ENCODE data around the gene ARGLU1. TPM values are rescaled to one million over a fixed set of nuclear protein-coding genes. Genes with fewer than 3 reads are reported as not detected.

ARGLU1 gene
- total RNA-seq, 2 experiments from 2014 or later, result 171 to 173 TPM

- H3K4me1 Mint-ChIP-seq, result peaks cover 12% of the 10 kb centered on the region
- ATAC-seq (ENCODE audit: low read depth), result no peak
- H3K27ac Mint-ChIP-seq, result no peak overlapping the region
- peak overlapping the region; percentile 37 for H3K4me3 Mint-ChIP-seq
- POLR2A ChIA-PET, result no interaction called here
- no peaks in the 10 kb centered on the region for H3K36me3 Mint-ChIP-seq
- no peak for DNase-seq
- no peaks in the 10 kb centered on the region for H3K9me3 Mint-ChIP-seq
- H3K27me3 Mint-ChIP-seq, result peaks cover 50% of the 10 kb centered on the region
These were observed 35.6 kb downstream of the ARGLU1 start for GRCh38 chr13:106532111-106532929.

GRCh38 chr13:106530980-106531481, 36.9 kb downstream of the ARGLU1 start:
- Mint-ChIP-seq H3K9me3 (no peaks in the 10 kb centered on the region), H3K4me3 (no peak overlapping the region), H3K27me3 (peaks cover 56% of the 10 kb centered on the region), H3K36me3 (no peaks in the 10 kb centered on the region), H3K27ac (no peak overlapping the region), H3K4me1 (peaks cover 7% of the 10 kb centered on the region)
- ATAC-seq (ENCODE audit: low read depth), result no peak
- POLR2A ChIA-PET, result no interaction called here
- DNase-seq, result no peak

GRCh38 chr13:106530171-106530851, 37.6 kb downstream of the ARGLU1 start:
- ATAC-seq (ENCODE audit: low read depth) (no peak), DNase-seq (no peak)
- peaks cover 7% of the 10 kb centered on the region for H3K4me1 Mint-ChIP-seq
- H3K36me3 Mint-ChIP-seq, result no peaks in the 10 kb centered on the region
- H3K9me3 Mint-ChIP-seq, result no peaks in the 10 kb centered on the region
- POLR2A ChIA-PET, result no interaction called here
- H3K27ac Mint-ChIP-seq, result no peak overlapping the region
- peaks cover 56% of the 10 kb centered on the region for H3K27me3 Mint-ChIP-seq
- H3K4me3 Mint-ChIP-seq, result no peak overlapping the region

- Mint-ChIP-seq H3K4me3 (no peak overlapping the region), H3K4me1 (peaks cover 7% of the 10 kb centered on the region), H3K36me3 (no peaks in the 10 kb centered on the region), H3K27me3 (peaks cover 54% of the 10 kb centered on the region), H3K27ac (no peak overlapping the region), H3K9me3 (no peaks in the 10 kb centered on the region)
- POLR2A ChIA-PET, result no interaction called here
- ATAC-seq (ENCODE audit: low read depth), result no peak
- DNase-seq, result no peak
These were observed 38.3 kb downstream of the ARGLU1 start for GRCh38 chr13:106529415-106530170.

- no peak for ATAC-seq (ENCODE audit: low read depth)
- POLR2A ChIA-PET, result no interaction called here
- no peaks in the 10 kb centered on the region for H3K36me3 Mint-ChIP-seq
- no peak overlapping the region for H3K4me3 Mint-ChIP-seq
- no peaks in the 10 kb centered on the region for H3K9me3 Mint-ChIP-seq
- no peak for DNase-seq
- peaks cover 51% of the 10 kb centered on the region for H3K27me3 Mint-ChIP-seq
- no peak overlapping the region for H3K27ac Mint-ChIP-seq
- H3K4me1 Mint-ChIP-seq, result peaks cover 7% of the 10 kb centered on the region
These were observed 39.1 kb downstream of the ARGLU1 start for GRCh38 chr13:106528718-106529414.

GRCh38 chr13:106527826-106528225, 40.1 kb downstream of the ARGLU1 start:
- POLR2A ChIA-PET, result no interaction called here
- Mint-ChIP-seq H3K4me3 (no peak overlapping the region), H3K27me3 (peaks cover 44% of the 10 kb centered on the region), H3K9me3 (no peaks in the 10 kb centered on the region), H3K27ac (no peak overlapping the region), H3K36me3 (no peaks in the 10 kb centered on the region), H3K4me1 (peaks cover 2% of the 10 kb centered on the region)
- DNase-seq (no peak), ATAC-seq (ENCODE audit: low read depth) (no peak)

- H3K36me3 Mint-ChIP-seq, result no peaks in the 10 kb centered on the region
- H3K9me3 Mint-ChIP-seq, result no peaks in the 10 kb centered on the region
- ATAC-seq (ENCODE audit: low read depth) (no peak), DNase-seq (no peak)
- peaks cover 2% of the 10 kb centered on the region for H3K4me1 Mint-ChIP-seq
- no peak overlapping the region for H3K27ac Mint-ChIP-seq
- peaks cover 43% of the 10 kb centered on the region for H3K27me3 Mint-ChIP-seq
- POLR2A ChIA-PET, result no interaction called here
- H3K4me3 Mint-ChIP-seq, result no peak overlapping the region
These were observed 40.5 kb downstream of the ARGLU1 start for GRCh38 chr13:106527445-106527801.

- POLR2A ChIA-PET, result no interaction called here
- H3K9me3 Mint-ChIP-seq, result no peaks in the 10 kb centered on the region
- no peak overlapping the region for H3K4me3 Mint-ChIP-seq
- DNase-seq, result no peak
- H3K27ac Mint-ChIP-seq, result no peak overlapping the region
- peaks cover 37% of the 10 kb centered on the region for H3K27me3 Mint-ChIP-seq
- ATAC-seq (ENCODE audit: low read depth), result no peak
- H3K4me1 Mint-ChIP-seq, result peaks cover under 1% of the 10 kb centered on the region
- no peaks in the 10 kb centered on the region for H3K36me3 Mint-ChIP-seq
These were observed 41.0 kb downstream of the ARGLU1 start for GRCh38 chr13:106526738-106527444.

- Mint-ChIP-seq H3K36me3 (no peaks in the 10 kb centered on the region), H3K9me3 (no peaks in the 10 kb centered on the region), H3K27ac (no peak overlapping the region), H3K4me3 (no peak overlapping the region), H3K27me3 (peaks cover 31% of the 10 kb centered on the region), H3K4me1 (no peaks in the 10 kb centered on the region)
- ATAC-seq (ENCODE audit: low read depth) (no peak), DNase-seq (no peak)
- POLR2A ChIA-PET, result no interaction called here
These were observed 42.1 kb downstream of the ARGLU1 start for GRCh38 chr13:106525865-106526264.

GRCh38 chr13:106524108-106524507, 43.8 kb downstream of the ARGLU1 start:
- no peak overlapping the region for H3K27ac Mint-ChIP-seq
- no peak for DNase-seq
- no peaks in the 10 kb centered on the region for H3K4me1 Mint-ChIP-seq
- peaks cover 18% of the 10 kb centered on the region for H3K27me3 Mint-ChIP-seq
- ATAC-seq (ENCODE audit: low read depth), result no peak
- H3K4me3 Mint-ChIP-seq, result no peak overlapping the region
- no peaks in the 10 kb centered on the region for H3K9me3 Mint-ChIP-seq
- POLR2A ChIA-PET, result no interaction called here
- H3K36me3 Mint-ChIP-seq, result no peaks in the 10 kb centered on the region

- H3K4me3 Mint-ChIP-seq, result no peak overlapping the region
- no peaks in the 10 kb centered on the region for H3K9me3 Mint-ChIP-seq
- POLR2A ChIA-PET, result no interaction called here
- no peaks in the 10 kb centered on the region for H3K4me1 Mint-ChIP-seq
- H3K27me3 Mint-ChIP-seq, result peaks cover 17% of the 10 kb centered on the region
- no peak overlapping the region for H3K27ac Mint-ChIP-seq
- H3K36me3 Mint-ChIP-seq, result no peaks in the 10 kb centered on the region
- DNase-seq (no peak), ATAC-seq (ENCODE audit: low read depth) (no peak)
These were observed 44.4 kb downstream of the ARGLU1 start for GRCh38 chr13:106523576-106523975.

GRCh38 chr13:106522898-106523525, 44.9 kb downstream of the ARGLU1 start:
- H3K4me1 Mint-ChIP-seq, result no peaks in the 10 kb centered on the region
- ATAC-seq (ENCODE audit: low read depth) (no peak), DNase-seq (no peak)
- no peaks in the 10 kb centered on the region for H3K9me3 Mint-ChIP-seq
- POLR2A ChIA-PET, result no interaction called here
- H3K4me3 Mint-ChIP-seq, result no peak overlapping the region
- H3K27ac Mint-ChIP-seq, result no peak overlapping the region
- peaks cover 17% of the 10 kb centered on the region for H3K27me3 Mint-ChIP-seq
- no peaks in the 10 kb centered on the region for H3K36me3 Mint-ChIP-seq

All from activated naive CD8-positive, alpha-beta T cell treated with anti-CD3 and anti-CD28 coated beads, Interleukin-2, amount 10 ng/mL, durations not matched to agents 7 days and 5 days (primary cell).